GM18867 (cell line): ENCODE results near the gene CAMK2D.

Experiments used
- ATAC-seq: cut with Tn5 transposase; IDR thresholded peaks from one replicate; pipeline ENCODE4 v1.9.1; 2021; ENCODE audit warnings: mild to moderate bottlenecking, moderate library complexity; ENCODE audit not compliant: unreplicated experiment

CAMK2D gene

DNA sequence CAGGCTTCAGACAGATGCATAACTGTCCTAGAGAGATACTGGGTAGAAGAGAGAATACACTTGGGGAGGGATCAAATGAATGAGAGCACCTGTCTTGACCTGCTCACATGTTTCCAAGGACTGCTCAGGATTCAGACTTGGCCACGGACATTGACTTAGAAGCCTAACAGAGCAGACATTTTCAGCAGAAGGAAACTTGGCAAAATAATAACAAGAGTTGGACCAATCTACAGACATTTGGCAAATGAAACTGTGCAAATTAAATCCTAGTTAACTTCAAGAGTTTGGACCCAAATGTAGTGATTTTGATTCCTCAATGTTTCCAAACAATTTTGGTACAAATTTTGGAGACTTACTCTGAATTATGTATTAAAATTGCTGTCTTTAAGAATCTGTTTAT, 223.9 kb downstream of the CAMK2D start:
- no peak for ATAC-seq

DNA sequence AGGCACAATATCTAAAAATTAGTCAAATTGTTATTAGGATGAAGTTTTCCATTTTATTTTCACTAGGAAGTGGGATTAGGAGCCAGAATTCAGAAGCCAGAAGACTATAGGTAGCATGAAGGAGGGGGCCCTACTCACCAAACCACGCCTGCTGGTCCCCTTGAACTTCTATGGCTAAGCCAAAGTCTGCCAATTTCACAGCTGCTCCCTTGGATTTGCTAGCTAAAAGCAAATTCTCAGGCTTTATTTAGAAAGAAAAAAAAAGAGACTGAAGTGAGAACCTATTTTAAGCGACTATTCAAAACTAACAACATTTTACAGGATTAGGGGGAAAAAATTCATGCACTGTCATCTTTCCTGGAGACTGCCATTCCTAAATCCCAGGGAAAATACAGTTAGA, 224.3 kb downstream of the CAMK2D start:
- ATAC-seq: no peak

DNA sequence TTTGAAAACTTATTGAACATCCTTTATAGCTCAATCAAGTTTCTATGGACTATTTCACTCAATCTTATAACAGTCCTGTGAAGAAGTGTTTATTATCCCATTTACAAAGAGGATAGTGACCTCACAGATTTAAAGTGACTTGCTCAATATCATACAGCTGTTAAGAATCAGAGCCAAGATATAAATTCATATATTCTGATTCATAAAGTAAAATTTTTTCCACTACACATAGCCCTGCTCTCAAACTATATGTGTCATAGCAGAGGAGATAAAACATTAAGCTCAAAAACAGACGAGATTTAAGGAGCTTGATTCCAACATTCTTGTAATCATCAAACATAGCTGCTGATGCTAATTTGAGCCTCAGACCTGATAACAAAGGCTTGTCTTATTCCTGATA, 226.8 kb downstream of the CAMK2D start:
- ATAC-seq: no peak

DNA sequence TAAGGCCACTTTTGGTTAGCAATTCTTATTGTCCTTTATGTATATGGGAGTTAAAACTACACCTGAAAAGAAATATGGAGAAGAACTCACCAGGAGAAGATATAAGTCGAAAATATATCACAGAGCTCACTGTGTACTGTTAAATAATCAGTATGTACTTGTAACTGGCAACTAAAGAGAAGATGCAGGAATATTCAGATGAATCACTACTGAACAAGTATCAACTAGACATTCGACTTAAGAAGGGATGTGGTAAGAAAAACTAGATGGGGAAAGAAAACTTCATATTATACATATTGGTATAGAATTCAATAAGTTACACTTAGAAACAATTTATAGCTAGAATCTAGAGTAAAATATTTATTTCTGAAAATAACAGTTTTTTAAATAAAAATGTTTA, 230.0 kb downstream of the CAMK2D start:
- ATAC-seq: no peak

DNA sequence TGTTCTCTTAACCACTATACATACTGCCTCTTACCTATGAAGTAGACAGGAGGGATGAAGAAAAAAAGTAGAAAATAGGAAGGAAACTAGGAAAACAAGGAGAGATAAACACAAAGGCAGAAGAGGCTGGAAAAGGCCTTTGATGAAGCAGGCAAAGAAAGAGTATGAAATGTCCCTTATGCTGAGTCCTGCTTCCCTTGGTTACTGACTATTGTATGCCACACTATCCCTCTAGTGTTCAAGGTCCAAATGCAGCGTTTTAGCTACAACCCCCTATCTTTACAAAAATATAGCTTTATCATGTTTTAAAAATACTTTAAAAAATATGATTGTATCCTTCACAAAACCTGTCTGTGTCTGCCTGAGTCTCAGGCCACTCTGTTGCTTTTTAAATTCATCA, 233.1 kb downstream of the CAMK2D start:
- ATAC-seq: no peak

DNA sequence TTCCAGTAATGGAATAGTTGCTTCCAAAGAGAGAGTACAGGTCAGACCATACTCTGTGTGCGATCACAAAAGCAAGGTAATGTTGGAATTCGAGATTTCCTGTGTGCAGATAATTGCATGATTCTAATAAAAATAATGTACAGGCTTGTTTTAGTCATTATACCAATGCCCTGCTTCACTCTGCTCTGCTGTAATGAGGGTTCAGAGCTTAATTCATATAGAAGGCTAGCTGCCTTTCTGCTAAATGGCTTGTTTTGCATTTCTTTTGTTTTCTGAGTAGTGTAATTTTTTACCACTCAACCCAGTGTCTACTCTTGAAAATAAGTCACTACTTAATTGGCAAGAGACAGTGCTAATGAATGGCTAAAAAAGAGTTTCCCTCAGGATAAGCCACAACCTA, 236.0 kb downstream of the CAMK2D start:
- no peak for ATAC-seq

DNA sequence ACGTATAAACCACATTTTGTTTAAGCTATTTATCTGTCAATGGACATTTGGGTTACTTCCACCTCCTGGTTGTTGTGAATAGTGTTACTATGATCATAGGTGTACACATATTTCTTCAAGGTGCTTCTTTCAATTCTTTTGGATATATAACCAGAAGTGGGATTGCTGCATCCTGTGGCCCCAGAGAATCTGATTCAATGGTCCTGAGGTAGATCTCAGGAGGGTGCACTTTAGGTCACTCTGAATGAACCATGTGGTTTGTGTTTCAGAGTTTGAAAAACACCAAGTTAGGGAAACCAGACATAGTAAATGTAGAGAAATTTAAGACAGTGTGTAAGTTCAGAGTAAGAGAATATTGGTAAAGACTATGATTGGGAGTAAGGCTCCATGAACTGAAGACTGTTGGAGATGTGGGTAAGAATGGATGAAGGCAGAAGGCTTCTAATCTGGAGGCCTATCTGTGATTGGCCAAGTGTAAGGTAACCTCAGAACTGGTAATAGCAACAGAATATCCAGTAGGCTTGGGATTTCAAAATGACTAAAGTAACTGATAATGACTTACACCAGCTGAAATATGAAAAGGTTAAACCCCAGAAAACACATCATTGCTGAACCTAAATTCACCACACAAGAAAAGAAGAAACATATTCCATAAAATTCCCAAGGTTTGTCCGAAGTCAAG, 236.9 kb downstream of the CAMK2D start:
- peak; percentile 51 for ATAC-seq

DNA sequence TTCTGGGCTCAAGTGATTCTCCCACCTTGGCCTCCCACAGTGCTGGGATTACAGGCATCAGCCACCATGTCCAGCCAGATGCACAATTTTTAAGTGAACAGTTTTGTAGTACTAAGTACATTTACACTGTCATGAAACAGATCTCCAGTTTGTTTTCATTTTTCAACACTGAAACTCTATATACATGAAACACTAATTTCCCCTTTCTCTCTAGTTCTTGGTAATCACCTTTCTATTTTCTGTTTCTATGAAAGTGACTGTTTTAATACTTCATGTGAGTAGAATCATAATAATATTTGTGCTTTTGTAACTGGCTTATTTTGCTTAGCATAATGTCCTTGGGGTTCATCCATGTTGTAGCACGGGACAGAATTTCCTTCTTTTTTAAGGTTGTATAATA, 237.4 kb downstream of the CAMK2D start:
- peak; percentile 97 for ATAC-seq

DNA sequence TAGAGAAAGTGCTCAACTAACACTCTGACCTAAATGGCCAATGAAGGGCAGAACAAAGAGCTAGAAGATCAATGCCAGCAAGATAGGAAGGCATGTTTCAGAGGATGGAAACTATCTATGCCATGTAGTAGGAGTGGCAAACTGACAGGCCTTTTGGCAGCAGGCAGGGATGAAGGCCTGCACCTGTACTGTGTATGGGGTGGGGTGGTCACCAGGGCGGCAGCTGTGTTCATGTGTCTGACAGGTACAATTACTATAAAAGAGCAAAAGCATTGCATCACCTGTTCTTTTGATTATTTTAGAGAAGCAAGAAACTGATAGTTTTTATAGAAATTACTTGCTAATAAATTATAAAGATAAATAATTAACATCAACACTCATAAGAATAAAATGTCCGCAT, 239.1 kb downstream of the CAMK2D start:
- no peak for ATAC-seq

DNA sequence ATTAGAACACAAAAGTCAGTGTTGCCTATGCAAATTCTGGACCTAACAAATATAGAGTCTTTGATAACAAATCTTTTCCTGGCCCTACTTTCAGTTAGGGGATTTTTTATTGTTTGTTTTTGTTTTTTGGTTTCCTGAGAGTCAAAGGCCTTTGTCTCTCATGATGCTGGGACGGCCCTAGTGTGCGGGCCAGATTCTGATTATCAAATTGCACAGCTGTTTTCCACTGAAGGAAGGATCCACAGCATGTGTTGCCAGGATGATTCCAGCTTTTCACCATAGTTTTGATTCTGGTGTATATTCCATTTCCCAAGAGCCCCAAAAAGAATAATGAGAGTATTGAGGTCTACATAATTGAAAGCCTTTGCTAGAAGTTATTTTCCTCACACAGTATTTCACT, 248.2 kb downstream of the CAMK2D start:
- ATAC-seq: no peak

DNA sequence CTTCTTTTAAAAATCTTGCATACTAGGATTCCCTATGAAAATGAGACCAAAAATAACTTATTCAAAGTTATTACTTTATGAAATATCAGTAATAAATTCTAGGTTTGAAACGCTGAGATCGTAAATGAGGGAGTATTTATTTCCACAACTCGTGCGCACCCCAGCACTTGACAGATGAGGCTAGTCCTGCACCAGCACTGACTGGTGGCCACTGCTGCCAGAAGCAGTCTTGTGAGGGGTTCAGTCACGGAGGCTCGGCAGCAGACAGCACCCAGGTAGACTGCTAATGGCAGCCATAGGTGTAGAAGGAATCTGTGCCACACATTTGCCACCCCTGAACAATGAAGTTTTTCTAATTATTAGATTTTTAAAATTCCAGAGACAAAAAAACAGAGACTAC, 248.7 kb downstream of the CAMK2D start:
- no peak for ATAC-seq

DNA sequence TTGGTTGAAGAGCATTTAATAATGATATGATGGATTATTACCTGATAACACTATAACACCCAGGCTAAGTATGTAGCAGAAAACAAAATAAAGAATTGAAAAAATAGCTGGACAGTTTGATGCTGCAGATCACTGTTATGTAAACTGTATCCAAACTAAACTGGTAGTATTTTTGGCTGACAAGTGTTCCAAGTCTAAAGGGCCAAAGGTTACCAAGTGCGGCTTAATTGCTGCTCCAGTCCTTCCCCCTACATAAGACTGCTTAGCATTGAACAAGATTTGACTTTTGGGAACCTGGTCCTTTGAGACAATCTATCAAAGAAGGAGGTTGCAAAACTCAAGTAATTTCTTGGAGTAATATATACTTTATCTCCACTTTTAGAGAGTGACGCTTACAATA, 249.6 kb downstream of the CAMK2D start:
- no peak for ATAC-seq

DNA sequence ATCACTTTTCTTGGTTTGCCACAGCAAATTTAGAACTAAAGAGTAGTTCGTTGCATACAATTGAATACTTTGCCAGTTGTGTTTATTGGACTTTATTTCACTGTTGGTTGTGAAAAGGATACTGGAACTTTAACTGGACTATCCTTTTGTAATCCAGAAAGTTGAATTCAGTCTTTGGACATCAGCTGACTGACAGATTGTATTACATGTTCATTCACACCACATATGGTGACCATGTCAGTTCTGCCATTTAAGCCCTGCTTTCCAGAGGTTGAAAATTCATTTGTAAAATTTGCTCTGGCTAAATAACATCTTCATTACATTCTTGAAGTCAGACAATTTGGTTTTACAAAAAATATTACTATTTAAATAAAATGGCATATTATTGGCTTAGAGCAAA, 251.7 kb downstream of the CAMK2D start:
- ATAC-seq: no peak

DNA sequence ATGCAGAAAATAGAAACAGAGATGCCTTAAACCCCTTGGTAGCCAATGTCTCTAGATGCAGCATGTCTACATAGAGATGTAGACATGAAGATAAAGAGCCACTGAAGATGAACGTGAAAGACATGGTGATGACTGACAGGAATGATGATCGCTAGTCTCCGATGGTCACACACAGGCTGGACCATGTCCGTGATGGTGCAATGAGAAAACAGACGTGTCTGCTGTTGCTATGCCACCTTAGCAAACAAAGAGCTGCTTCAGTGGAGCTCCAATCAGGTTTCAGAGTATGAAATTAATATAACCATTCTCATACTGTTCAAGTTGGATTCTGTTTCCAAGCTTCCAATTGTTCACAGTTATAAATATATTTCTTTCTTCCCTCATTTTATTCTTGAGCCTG, 256.5 kb downstream of the CAMK2D start:
- ATAC-seq: no peak

DNA sequence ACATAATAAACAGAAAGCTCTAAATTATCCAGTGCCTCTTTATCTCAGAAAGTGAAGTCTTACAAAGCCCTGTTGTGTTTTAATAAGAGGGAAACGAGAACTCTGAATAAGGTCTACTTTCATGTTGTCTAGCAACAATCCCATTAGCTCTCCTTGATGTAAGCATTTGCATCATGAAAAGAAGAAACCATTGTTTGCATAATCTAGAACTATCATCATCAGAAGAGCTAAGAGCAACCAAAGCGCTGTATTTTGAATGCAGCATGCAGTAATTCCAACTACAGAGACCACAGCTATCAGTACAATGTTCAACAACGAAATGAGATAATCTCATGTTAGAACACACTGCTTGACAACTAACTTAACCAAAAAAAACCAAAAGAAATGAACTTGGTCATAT, 257.1 kb downstream of the CAMK2D start:
- no peak for ATAC-seq

DNA sequence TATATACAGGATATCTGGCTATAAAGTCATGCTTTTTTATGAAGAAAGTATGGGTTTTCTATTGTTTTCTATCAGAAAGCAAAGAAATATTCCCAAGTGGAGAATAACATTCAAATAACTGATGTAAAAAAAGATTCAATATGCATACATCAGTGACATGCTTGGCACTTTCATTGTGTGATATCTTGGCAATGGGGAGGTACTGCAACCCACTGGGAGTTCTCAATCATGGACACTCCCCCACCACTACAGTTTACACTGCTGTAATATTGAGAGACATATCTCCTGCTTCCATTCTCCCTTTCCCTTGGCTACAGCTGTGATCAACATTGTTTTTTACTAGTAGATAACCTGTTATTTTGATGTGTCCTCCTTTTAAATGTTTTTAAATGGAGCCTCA, 257.8 kb downstream of the CAMK2D start:
- no peak for ATAC-seq

DNA sequence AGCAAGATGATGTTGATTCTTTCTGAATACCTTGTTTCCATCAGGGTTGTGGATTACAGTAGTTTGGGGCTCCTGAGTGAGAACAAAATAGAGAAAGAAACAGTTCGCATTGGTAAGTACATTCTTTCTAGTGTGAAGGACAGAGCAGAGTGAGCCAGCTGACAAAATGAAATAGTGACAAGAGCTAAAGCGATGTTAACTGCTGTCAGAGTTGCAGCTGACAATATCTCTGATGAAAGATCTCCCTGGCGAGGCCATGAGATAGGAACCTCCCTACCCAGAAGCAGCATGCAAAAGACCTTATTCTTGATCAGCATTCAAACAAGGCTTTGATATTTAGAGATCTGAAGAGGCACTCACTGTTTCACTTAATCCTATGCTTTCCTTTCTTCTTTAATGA, 258.6 kb downstream of the CAMK2D start:
- ATAC-seq: no peak

DNA sequence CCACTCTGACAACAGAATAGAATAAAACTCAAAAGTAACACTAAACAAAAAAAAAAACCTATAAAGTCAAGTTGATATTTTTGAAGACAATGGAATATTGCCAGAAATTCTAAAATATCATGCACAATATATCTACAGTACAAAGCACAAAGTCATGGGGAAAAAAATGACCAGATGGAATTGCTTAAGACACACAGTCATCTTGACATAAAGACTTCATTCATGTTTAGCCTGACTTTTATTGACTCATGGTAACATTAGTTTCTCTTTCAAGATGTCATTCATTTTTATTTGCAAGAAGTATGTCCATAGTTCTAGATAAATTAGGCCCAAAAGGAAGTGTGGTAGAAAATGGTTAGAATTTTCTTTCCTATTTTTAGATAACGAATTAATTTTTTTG, 259.1 kb downstream of the CAMK2D start:
- ATAC-seq: no peak

DNA sequence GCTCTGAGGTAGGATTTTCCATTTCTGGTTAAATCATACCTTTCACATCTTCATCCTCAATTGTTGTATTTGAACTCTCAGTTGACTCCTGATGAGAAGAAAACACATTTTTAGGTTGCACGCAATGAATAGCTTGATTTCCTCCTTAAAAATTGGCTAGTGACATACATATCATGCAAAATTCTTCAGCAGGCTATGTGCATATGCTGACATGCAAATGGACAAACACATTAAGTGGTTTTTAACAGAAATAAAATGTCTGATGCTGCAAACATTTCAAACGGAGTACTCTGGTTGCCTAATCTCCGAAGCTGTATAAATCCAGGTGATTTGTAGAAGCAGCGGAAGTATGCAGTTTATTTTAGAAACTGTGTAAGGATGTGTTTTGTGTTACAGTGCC, 261.1 kb downstream of the CAMK2D start:
- ATAC-seq: no peak

DNA sequence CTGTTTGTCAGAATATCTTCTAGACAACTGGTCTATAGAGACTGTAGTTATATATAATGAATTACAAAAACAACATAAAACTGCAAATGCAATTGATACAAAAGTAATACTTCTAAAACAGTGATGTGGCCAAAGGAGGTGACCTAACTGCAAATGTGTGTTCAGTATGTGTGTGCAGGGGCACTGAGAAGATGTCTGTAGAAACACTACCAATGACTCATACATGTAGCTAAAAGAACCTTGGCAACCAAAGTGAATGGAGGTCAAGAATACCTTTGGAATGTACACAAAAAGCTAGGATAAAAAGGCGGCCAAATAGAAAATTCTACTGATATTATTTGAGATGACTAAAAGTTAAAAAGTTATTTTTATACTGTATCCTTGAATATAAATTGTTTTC, 261.8 kb downstream of the CAMK2D start:
- ATAC-seq: no peak

DNA sequence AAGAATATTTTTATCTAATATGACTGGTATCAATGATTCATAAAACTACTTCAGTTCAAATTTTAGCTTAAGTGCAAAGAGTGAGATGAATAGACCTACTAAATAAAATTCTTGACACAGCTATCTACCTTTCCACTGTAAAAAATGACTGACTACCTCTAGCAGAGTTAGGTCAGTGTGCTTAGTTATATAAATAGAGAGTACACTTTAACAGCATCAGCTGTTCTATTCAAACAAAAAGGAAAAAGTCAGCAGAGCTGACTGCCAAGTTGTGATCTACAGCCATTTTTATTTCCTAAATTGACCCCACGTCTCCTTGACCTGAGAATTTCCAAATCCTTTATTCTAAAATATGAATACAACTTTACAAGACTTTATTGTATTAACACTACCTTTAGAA, 262.4 kb downstream of the CAMK2D start:
- ATAC-seq: no peak

DNA sequence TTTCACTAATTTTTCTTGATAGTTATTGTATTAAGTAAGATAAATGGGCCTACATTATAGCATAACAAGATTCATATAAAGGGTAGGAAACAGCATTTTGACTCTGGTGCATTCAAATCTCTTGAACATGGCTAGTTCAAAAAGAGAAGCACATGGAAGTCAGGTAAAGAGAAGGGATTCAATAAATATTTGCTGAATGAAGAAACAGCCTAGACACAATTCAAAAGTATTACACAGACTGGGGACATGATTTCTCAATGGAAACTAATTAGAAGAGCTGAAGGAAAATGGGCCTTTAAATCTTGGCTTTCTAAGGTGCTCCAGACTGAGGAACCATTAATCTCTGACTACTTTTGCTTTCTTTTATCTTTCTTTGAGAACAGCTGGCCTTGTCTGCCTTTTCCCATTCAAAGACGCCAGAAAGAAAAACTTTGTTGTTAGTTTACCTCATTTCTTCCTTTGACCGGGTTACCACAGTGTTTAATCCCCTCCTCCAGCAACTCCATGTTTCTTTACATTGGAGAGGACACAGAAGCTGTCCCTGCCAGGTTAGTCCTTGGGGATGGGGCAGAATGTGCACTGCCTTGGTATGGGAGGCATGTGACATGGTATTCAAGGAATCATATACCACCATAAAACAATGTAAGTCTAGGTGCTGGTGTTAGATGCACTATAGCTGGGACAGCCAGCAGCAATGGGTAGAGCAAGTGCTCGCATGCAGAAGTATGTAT, 264.2 kb downstream of the CAMK2D start:
- ATAC-seq: no peak

DNA sequence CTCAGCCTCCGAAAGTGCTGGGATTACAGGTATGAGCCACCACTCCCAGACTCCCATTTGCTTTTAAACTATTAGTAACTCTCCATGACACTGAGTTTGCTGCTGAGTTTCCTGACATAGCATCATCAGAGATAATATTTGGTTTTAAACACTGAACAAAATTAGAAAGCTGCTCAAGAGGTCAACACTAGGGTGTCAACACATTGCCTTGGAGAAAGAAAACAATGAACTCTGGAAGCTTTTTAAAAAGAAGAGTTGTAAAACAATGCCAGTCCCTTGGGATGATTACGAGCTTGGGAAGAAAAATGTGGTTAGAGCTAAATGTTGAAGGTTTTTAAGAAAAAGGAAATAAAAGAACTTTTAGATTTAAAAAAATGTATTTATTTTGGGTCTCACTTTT, 264.8 kb downstream of the CAMK2D start:
- ATAC-seq: no peak
